HCT116 (cell line): Measurements from ENCODE around the gene FDXR. TPM values are rescaled to one million over a fixed set of nuclear protein-coding genes. Genes with fewer than 3 reads are reported as not detected.

ENCODE experiments used
- ATAC-seq: fragments of 200-7000 bp; cut with Tn5 transposase; 2 replicates; pipeline ENCODE4 v1.9.1; 2020; ENCODE audit warnings: mild to moderate bottlenecking, moderate library complexity
- BruUV-seq: library from RNA; stranded (reverse); fragments of 400-500 nt; replicated peaks from 2 replicates; lab custom pipeline; 2021; lab: Mats Ljungman, UMichigan
- CTCF ChIA-PET: fragments of 300-600 bp; sonication (Branson Sonifier 250); formaldehyde crosslinking; loops from one replicate; lab custom pipeline; 2021; ENCODE audit warnings: antibody characterized with exemption; lab: Charles Lee
- POLR2A ChIA-PET: fragments of 300-600, 350-600 bp; sonication (Branson Sonifier 250); formaldehyde crosslinking; loops from one replicate; lab custom pipeline; 2021; ENCODE audit warnings: antibody characterized with exemption; lab: Charles Lee
- RAD21 ChIA-PET, 2 experiments: fragments of 300-600 bp; sonication (Branson Sonifier 250); formaldehyde crosslinking; loops; one replicate each; lab custom pipeline; 2023; ENCODE audit warnings: low total read pairs in 2 of 2; ENCODE audit not compliant: uncharacterized antibody in 2 of 2, unreplicated experiment in 2 of 2, low non-redundant PET in 1 of 2; lab: Charles Lee
- DNase-seq: peaks from one replicate; pipeline ENCODE4 v3.0.0-alpha.2; 2010; ENCODE audit warnings: low read depth, low spot score
- H2AFZ ChIP-seq: fragments of 200-600 bp; shearing (Covaris generic), sonication (generic); 2 replicates; pipeline ENCODE4 v1.6.1; 2017; ENCODE audit warnings: low read depth, mixed run types, mixed read lengths, antibody characterized with exemption, low read length; ENCODE audit not compliant: poor library complexity, severe bottlenecking
- H3K27ac ChIP-seq: 2 replicates; pipeline ENCODE4 v1.5.1; 2012; ENCODE audit warnings: low read depth, low read length
- H3K27me3 ChIP-seq: fragments of 200-600 bp; sonication (generic); 2 replicates; pipeline ENCODE4 v1.6.1; 2016; ENCODE audit warnings: mixed run types, low read length, mixed read lengths; ENCODE audit not compliant: insufficient read depth
- H3K36me3 ChIP-seq, 2 experiments: fragments of 200-500 bp in 1 of 2; fragments of 200-600 bp in 1 of 2; sonication (Bioruptor generic) in 1 of 2; sonication (generic) in 1 of 2; 2 replicates each; pipeline versions ENCODE4 v1.5.1 to v1.6.1; 2014 to 2016; ENCODE audit warnings: low read length in 2 of 2, inconsistent platforms in 1 of 2, mixed read lengths in 1 of 2, mixed run types in 1 of 2; ENCODE audit not compliant: insufficient read depth in 2 of 2, control insufficient read depth in 1 of 2
- H3K4me1 ChIP-seq, 2 experiments: fragments of 200-600 bp in 1 of 2; sonication (generic) in 1 of 2; 2 replicates each; pipeline versions ENCODE4 v1.5.1 to v1.6.1; 2012 to 2017; ENCODE audit warnings: low read length in 2 of 2, inconsistent platforms in 1 of 2, mild to moderate bottlenecking in 1 of 2, mixed read lengths in 1 of 2, mixed run types in 1 of 2, moderate library complexity in 1 of 2; ENCODE audit not compliant: insufficient read depth in 2 of 2, control insufficient read depth in 1 of 2
- H3K4me2 ChIP-seq: fragments of 200-600 bp; sonication (generic); 2 replicates; pipeline ENCODE4 v1.6.1; 2017; ENCODE audit warnings: mixed run types, low read length, mixed read lengths
- H3K4me3 ChIP-seq, 2 experiments: fragments of 200-600 bp in 1 of 2; sonication (generic) in 1 of 2; replicated peaks in 1 of 2; 2 replicates each; pipeline ENCODE4 v1.5.1; 2011 to 2016; ENCODE audit warnings: low read length in 2 of 2, control low read depth in 1 of 2, low read depth in 1 of 2, mild to moderate bottlenecking in 1 of 2, mixed read lengths in 1 of 2, mixed run types in 1 of 2
- H3K79me2 ChIP-seq: fragments of 200-600 bp; sonication (generic); 2 replicates; pipeline ENCODE4 v1.6.1; 2017; ENCODE audit warnings: mild to moderate bottlenecking, mixed run types, low read length, moderate library complexity, mixed read lengths; ENCODE audit not compliant: insufficient read depth
- H3K9ac ChIP-seq: fragments of 200-600 bp; sonication (generic); 2 replicates; pipeline ENCODE4 v1.6.1; 2016; ENCODE audit warnings: low read length, mixed read lengths
- H3K9me2 ChIP-seq: fragments of 200-600 bp; sonication (generic), shearing (Covaris generic); 2 replicates; pipeline ENCODE4 v1.6.1; 2017; ENCODE audit warnings: mixed run types, mild to moderate bottlenecking, moderate library complexity; ENCODE audit not compliant: insufficient read depth
- H3K9me3 ChIP-seq, 2 experiments: fragments of 200-500 bp in 1 of 2; fragments of 200-600 bp in 1 of 2; sonication (Bioruptor generic) in 1 of 2; sonication (generic) in 1 of 2; 2 replicates each; pipeline ENCODE4 v1.6.1; 2014 to 2017; ENCODE audit warnings: low read length in 2 of 2, mixed read lengths in 2 of 2, inconsistent platforms in 1 of 2, low read depth in 1 of 2, mild to moderate bottlenecking in 1 of 2, mixed run types in 1 of 2, moderate library complexity in 1 of 2; ENCODE audit not compliant: control insufficient read depth in 1 of 2, insufficient read depth in 1 of 2
- H4K20me1 ChIP-seq: fragments of 200-600 bp; sonication (generic), shearing (Covaris generic); 2 replicates; pipeline ENCODE4 v1.6.1; 2017; ENCODE audit warnings: mixed run types, mild to moderate bottlenecking, moderate library complexity; ENCODE audit not compliant: insufficient read depth
- CBX3 ChIP-seq: IDR thresholded peaks from 2 replicates; pipeline ENCODE4 v1.6.1; 2012; ENCODE audit warnings: low read depth
- JUND ChIP-seq: IDR thresholded peaks from 2 replicates; pipeline ENCODE4 v1.6.1; 2012
- POLR2AphosphoS5 ChIP-seq: IDR thresholded peaks from 2 replicates; pipeline ENCODE4 v1.6.1; 2011; ENCODE audit warnings: mild to moderate bottlenecking, low read depth, low read length, moderate library complexity
- ZFX ChIP-seq: fragments of 450-650 bp; IDR thresholded peaks from 2 replicates; pipeline ENCODE4 v1.6.1; 2017
- intact Hi-C: fragments of 100-400 bp; cut with micrococcal nuclease; formaldehyde crosslinking; loops from 2 replicates; pipeline ENCODE4 v1.10.0; 2022
- total RNA-seq: library from RNA; stranded (reverse); gene quantifications from one replicate; pipeline ENCODE4 v1.2.1, GENCODE V29; 2021; ENCODE audit not compliant: unreplicated experiment
- TF ChIP-seq, protein P1 (sequence below): IDR thresholded peaks from 2 replicates; pipeline ENCODE4 v1.6.1; 2012
- TF ChIP-seq, protein P2 (sequence below): IDR thresholded peaks from 2 replicates; pipeline ENCODE4 v1.6.1; 2012
- TF ChIP-seq, protein P3 (sequence below): IDR thresholded peaks from 2 replicates; pipeline ENCODE4 v1.6.1; 2011; ENCODE audit warnings: mild to moderate bottlenecking, low read length, moderate library complexity; ENCODE audit not compliant: insufficient replicate concordance; ENCODE audit errors: extremely low read depth
- TF ChIP-seq, protein P4 (sequence below): IDR thresholded peaks from 2 replicates; pipeline ENCODE4 v1.6.1; 2012; ENCODE audit warnings: low read depth

FDXR gene
- total RNA-seq, 1 experiment from 2014 or later = 98.8 TPM

DNA sequence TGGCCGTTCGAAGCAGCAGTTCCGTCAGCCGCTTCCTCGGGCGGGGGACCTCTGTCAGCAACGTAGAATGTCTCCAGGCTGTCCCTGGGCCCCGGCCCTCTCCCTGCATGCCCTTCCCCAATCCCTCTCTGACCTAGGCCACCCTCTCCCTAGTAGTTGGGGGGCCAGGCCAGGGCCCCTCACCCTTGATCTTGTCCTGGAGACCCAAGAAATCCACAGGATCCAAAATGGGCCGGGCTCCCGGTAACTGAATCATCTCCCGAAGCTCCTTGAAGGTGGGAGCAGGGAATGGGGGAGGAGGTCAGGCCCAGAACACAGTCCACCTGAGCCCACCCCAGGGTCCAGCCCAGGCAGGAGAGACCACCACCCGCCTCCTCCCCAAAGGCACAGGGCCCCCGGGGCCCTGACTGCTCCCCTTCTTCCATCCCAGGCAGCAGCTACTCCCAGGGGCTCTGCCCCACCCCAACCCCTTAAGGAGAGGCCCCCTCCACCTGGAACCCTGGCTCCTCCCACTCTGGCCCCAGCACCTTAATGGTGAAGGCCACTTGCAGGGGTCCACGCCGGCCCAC, 8.4 kb downstream of the FDXR start:
- ChIA-PET RAD21 (no interaction called here), POLR2A (interaction anchor here (3.0 kb wide), 1 partner anchor 9 kb away, joined by 23 read pairs; the partner anchor contains the start of gene FDXR), CTCF (interaction anchor here (3.2 to 3.4 kb wide), 2 partner anchors 9 to 119 kb away, joined by 22 to 40 read pairs; partner anchors contain the start of gene FDXR)
- DNase-seq = no peak
- no peaks in the 10 kb centered on the region for H3K79me2 ChIP-seq
- no peaks in the 10 kb centered on the region for H3K9me2 ChIP-seq
- no peak overlapping the region; the same call in 1 of the 2 replicates for H3K27ac ChIP-seq
- H3K4me3 ChIP-seq = no peak overlapping the region
- ATAC-seq = peak; percentile 23
- H3K36me3 ChIP-seq = peaks cover 7 to 15% of the 10 kb centered on the region in 2 experiments; a peak in 3 of 4 replicates
- intact Hi-C loops = loop anchor here (2.0 kb wide), 2 partner anchors 120 to 208 kb away; no protein-coding TSS in a partner anchor
- BruUV-seq = no TSS peak
- H4K20me1 ChIP-seq = no peaks in the 10 kb centered on the region
- H3K27me3 ChIP-seq = no peaks in the 10 kb centered on the region
- H3K9ac ChIP-seq = no peak overlapping the region
- 0 out of 2 replicates have a peak, but pooled peaks have one; percentile 3 for TF ChIP-seq POLR2AphosphoS5
- TF ChIP-seq, protein P1, sequence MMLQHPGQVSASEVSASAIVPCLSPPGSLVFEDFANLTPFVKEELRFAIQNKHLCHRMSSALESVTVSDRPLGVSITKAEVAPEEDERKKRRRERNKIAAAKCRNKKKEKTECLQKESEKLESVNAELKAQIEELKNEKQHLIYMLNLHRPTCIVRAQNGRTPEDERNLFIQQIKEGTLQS = no peak
- H3K9me3 ChIP-seq = no peaks in the 10 kb centered on the region
- H2AFZ ChIP-seq = no peak overlapping the region
- peaks cover 0 to 21% of the 10 kb centered on the region in 2 experiments; a peak in 1 of 4 replicates for H3K4me1 ChIP-seq
- H3K4me2 ChIP-seq = no peak overlapping the region

DNA sequence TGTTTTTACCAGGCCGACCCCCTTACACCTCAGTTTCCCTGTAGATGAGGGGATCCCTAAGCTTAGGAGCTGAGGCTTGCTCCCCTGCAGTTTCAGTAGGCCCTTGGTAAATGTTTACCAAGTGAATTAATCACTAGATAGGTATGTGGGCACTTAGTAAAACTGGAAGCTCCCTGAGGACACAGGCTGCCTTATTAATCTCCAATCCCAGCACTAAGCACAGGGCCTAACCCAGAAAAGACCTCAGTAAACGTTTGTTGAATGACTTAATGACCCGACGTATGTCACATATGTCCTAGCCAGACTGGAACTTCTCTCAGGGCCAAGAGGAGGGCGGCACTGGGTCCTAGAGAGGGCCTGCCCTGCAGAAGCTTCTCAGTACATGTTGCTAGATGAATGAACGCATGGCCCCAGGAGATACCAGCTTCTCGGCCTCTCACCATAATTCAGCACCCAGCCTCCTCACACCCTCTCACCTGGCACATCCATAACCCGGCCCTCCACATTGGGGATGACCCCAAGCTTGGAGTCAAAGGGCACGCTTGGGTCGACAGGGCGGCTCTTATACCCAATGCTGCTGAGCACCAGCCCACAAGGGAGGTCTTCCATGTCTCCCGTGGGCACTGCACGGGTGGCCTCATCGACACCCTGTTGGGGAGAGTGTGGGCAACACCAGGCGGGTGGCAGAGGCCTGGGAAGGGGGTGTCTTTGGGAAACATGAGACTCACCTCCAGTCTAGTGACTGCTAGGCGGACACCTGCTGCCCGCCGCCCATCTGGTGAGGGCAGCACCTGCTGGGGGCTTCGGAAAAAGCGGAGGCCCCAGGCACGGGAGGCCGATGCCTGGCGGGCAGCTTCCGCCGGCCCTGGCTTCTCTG, 9.1 kb downstream of the FDXR start:
- ChIA-PET POLR2A (interaction anchor here (1.3 to 3.0 kb wide), 2 partner anchors 10 to 20 kb away, joined by 3 to 23 read pairs; partner anchors contain the start of gene FDXR), CTCF (interaction anchor here (1.1 to 3.4 kb wide), 6 partner anchors 10 to 127 kb away, joined by 4 to 40 read pairs (median 6); partner anchors contain the start of genes FDXR and RAB37), RAD21 (no interaction called here)
- DNase-seq = no peak
- intact Hi-C loops = loop anchor here (2.0 kb wide), 2 partner anchors 119 to 207 kb away; no protein-coding TSS in a partner anchor
- peaks cover 0 to 21% of the 10 kb centered on the region in 2 experiments; a peak in 1 of 4 replicates for H3K4me1 ChIP-seq
- no peak overlapping the region; the same call in 1 of the 2 replicates for H3K27ac ChIP-seq
- peaks cover 7 to 15% of the 10 kb centered on the region in 2 experiments; a peak in 3 of 4 replicates for H3K36me3 ChIP-seq
- ATAC-seq = no peak
- H3K9me3 ChIP-seq = no peaks in the 10 kb centered on the region
- H3K9ac ChIP-seq = no peak overlapping the region
- H3K79me2 ChIP-seq = no peaks in the 10 kb centered on the region
- H4K20me1 ChIP-seq = no peaks in the 10 kb centered on the region
- no peaks in the 10 kb centered on the region; the same call in 1 of the 2 replicates for H3K27me3 ChIP-seq
- H3K9me2 ChIP-seq = no peaks in the 10 kb centered on the region
- no TSS peak for BruUV-seq
- no peak overlapping the region for H3K4me2 ChIP-seq
- H2AFZ ChIP-seq = no peak overlapping the region
- no peak overlapping the region for H3K4me3 ChIP-seq
- TF ChIP-seq JUND (no peak), ZFX (no peak), CBX3 (no peak)
- TF ChIP-seq, protein P2, sequence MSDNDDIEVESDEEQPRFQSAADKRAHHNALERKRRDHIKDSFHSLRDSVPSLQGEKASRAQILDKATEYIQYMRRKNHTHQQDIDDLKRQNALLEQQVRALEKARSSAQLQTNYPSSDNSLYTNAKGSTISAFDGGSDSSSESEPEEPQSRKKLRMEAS = no peak
- TF ChIP-seq, protein P1 = no peak
- TF ChIP-seq, protein P3, sequence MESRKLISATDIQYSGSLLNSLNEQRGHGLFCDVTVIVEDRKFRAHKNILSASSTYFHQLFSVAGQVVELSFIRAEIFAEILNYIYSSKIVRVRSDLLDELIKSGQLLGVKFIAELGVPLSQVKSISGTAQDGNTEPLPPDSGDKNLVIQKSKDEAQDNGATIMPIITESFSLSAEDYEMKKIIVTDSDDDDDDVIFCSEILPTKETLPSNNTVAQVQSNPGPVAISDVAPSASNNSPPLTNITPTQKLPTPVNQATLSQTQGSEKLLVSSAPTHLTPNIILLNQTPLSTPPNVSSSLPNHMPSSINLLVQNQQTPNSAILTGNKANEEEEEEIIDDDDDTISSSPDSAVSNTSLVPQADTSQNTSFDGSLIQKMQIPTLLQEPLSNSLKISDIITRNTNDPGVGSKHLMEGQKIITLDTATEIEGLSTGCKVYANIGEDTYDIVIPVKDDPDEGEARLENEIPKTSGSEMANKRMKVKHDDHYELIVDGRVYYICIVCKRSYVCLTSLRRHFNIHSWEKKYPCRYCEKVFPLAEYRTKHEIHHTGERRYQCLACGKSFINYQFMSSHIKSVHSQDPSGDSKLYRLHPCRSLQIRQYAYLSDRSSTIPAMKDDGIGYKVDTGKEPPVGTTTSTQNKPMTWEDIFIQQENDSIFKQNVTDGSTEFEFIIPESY = no peak
- TF ChIP-seq, protein P4, sequence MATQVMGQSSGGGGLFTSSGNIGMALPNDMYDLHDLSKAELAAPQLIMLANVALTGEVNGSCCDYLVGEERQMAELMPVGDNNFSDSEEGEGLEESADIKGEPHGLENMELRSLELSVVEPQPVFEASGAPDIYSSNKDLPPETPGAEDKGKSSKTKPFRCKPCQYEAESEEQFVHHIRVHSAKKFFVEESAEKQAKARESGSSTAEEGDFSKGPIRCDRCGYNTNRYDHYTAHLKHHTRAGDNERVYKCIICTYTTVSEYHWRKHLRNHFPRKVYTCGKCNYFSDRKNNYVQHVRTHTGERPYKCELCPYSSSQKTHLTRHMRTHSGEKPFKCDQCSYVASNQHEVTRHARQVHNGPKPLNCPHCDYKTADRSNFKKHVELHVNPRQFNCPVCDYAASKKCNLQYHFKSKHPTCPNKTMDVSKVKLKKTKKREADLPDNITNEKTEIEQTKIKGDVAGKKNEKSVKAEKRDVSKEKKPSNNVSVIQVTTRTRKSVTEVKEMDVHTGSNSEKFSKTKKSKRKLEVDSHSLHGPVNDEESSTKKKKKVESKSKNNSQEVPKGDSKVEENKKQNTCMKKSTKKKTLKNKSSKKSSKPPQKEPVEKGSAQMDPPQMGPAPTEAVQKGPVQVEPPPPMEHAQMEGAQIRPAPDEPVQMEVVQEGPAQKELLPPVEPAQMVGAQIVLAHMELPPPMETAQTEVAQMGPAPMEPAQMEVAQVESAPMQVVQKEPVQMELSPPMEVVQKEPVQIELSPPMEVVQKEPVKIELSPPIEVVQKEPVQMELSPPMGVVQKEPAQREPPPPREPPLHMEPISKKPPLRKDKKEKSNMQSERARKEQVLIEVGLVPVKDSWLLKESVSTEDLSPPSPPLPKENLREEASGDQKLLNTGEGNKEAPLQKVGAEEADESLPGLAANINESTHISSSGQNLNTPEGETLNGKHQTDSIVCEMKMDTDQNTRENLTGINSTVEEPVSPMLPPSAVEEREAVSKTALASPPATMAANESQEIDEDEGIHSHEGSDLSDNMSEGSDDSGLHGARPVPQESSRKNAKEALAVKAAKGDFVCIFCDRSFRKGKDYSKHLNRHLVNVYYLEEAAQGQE = no peak
